ENCODE results near the gene CACNB2. TPM values are rescaled to one million over a fixed set of nuclear protein-coding genes. Genes with fewer than 3 reads are reported as not detected.

The CACNB2 gene
- total and polyA plus RNA-seq, 4 donors: 0.90 to 23.9 (median 3.7) TPM

- WGBS, 2 donors: 90 to 95% methylated on average over 3 of the region's 3 CpGs
- Histone ChIP-seq H3K36me3 (ENCODE audit: control insufficient read depth in 4 of 4, insufficient read depth in 4 of 4, low read length in 4 of 4) (no peaks in the 10 kb centered on the region), H3K9ac (ENCODE audit: insufficient read depth in 1 of 2, low read length in 2 of 2) (no peak overlapping the region), H3K9me3 (ENCODE audit: control insufficient read depth in 4 of 4, insufficient read depth in 3 of 4, low read length in 3 of 4) (no peaks in the 10 kb centered on the region), H3K27ac (ENCODE audit: low read depth in 1 of 2, low read length in 1 of 2) (no peak overlapping the region), H3K4me1 (ENCODE audit: control insufficient read depth in 5 of 5, insufficient read depth in 5 of 5, low read length in 5 of 5) (no peaks in the 10 kb centered on the region), H3K27me3 (ENCODE audit: control insufficient read depth in 3 of 3, insufficient read depth in 3 of 3, low read length in 2 of 3) (no peaks in the 10 kb centered on the region), H3K4me3 (no peak overlapping the region)
- DNase-seq: no peak
- TF ChIP-seq CTCF (IDR thresholded peaks at IDR 0.05; ENCODE audit: control extremely low read depth, extremely low read depth): no peak
- ATAC-seq (ENCODE audit: insufficient read depth, low FRiP score): no peak
These were observed 179.4 kb downstream of the CACNB2 start for GRCh38 chr10:18319628-18320027.

GRCh38 chr10:18321371-18321770 is 181.1 kb downstream of the CACNB2 start:
- H3K4me1 ChIP-seq (ENCODE audit: control insufficient read depth in 5 of 5, insufficient read depth in 5 of 5, low read length in 5 of 5): no peaks in the 10 kb centered on the region
- no peaks in the 10 kb centered on the region for H3K27me3 ChIP-seq (ENCODE audit: control insufficient read depth in 3 of 3, insufficient read depth in 3 of 3, low read length in 2 of 3)
- H3K9me3 ChIP-seq (ENCODE audit: control insufficient read depth in 4 of 4, insufficient read depth in 3 of 4, low read length in 3 of 4): no peaks in the 10 kb centered on the region
- H3K9ac ChIP-seq (ENCODE audit: insufficient read depth in 1 of 2, low read length in 2 of 2): no peak overlapping the region
- no peak overlapping the region for H3K4me3 ChIP-seq
- TF ChIP-seq CTCF (IDR thresholded peaks at IDR 0.05; ENCODE audit: control extremely low read depth, extremely low read depth): no peak
- DNase-seq (no peak), ATAC-seq (ENCODE audit: insufficient read depth, low FRiP score) (no peak)
- no peaks in the 10 kb centered on the region for H3K36me3 ChIP-seq (ENCODE audit: control insufficient read depth in 4 of 4, insufficient read depth in 4 of 4, low read length in 4 of 4)
- H3K27ac ChIP-seq (ENCODE audit: low read depth in 1 of 2, low read length in 1 of 2): no peak overlapping the region
- WGBS, 2 donors: 78 to 84% methylated on average over 1 of the region's 1 CpG

- ATAC-seq (ENCODE audit: insufficient read depth, low FRiP score) (no peak), DNase-seq (no peak)
- no peaks in the 10 kb centered on the region for H3K27me3 ChIP-seq (ENCODE audit: control insufficient read depth in 3 of 3, insufficient read depth in 3 of 3, low read length in 2 of 3)
- no peaks in the 10 kb centered on the region for H3K9me3 ChIP-seq (ENCODE audit: control insufficient read depth in 4 of 4, insufficient read depth in 3 of 4, low read length in 3 of 4)
- H3K4me3 ChIP-seq: no peak overlapping the region
- H3K27ac ChIP-seq (ENCODE audit: low read depth in 1 of 2, low read length in 1 of 2): no peak overlapping the region
- no peak overlapping the region for H3K9ac ChIP-seq (ENCODE audit: insufficient read depth in 1 of 2, low read length in 2 of 2)
- TF ChIP-seq CTCF (IDR thresholded peaks at IDR 0.05; ENCODE audit: control extremely low read depth, extremely low read depth): no peak
- H3K4me1 ChIP-seq (ENCODE audit: control insufficient read depth in 5 of 5, insufficient read depth in 5 of 5, low read length in 5 of 5): no peaks in the 10 kb centered on the region
- WGBS, 2 donors: 96% methylated on average over 2 of the region's 2 CpGs
- no peaks in the 10 kb centered on the region for H3K36me3 ChIP-seq (ENCODE audit: control insufficient read depth in 4 of 4, insufficient read depth in 4 of 4, low read length in 4 of 4)
These were observed 183.7 kb downstream of the CACNB2 start for GRCh38 chr10:18323916-18324315.

- no peaks in the 10 kb centered on the region for H3K36me3 ChIP-seq (ENCODE audit: control insufficient read depth in 4 of 4, insufficient read depth in 4 of 4, low read length in 4 of 4)
- no peak for ATAC-seq (ENCODE audit: insufficient read depth, low FRiP score)
- no peak overlapping the region for H3K9ac ChIP-seq (ENCODE audit: insufficient read depth in 1 of 2, low read length in 2 of 2)
- H3K27me3 ChIP-seq (ENCODE audit: control insufficient read depth in 3 of 3, insufficient read depth in 3 of 3, low read length in 2 of 3): no peaks in the 10 kb centered on the region
- TF ChIP-seq CTCF (IDR thresholded peaks at IDR 0.05; ENCODE audit: control extremely low read depth, extremely low read depth): no peak
- no peak overlapping the region for H3K27ac ChIP-seq (ENCODE audit: low read depth in 1 of 2, low read length in 1 of 2)
- H3K9me3 ChIP-seq (ENCODE audit: control insufficient read depth in 4 of 4, insufficient read depth in 3 of 4, low read length in 3 of 4): no peaks in the 10 kb centered on the region
- no peak for DNase-seq
- no peaks in the 10 kb centered on the region for H3K4me1 ChIP-seq (ENCODE audit: control insufficient read depth in 5 of 5, insufficient read depth in 5 of 5, low read length in 5 of 5)
- no peak overlapping the region for H3K4me3 ChIP-seq
These were observed 185.2 kb downstream of the CACNB2 start for GRCh38 chr10:18325410-18325809.

Data from lung (tissue), 12 donors.